Retinal pigment epithelial cell (primary cell): ENCODE results near the gene IGFBP6.
"Not testable (repeated sequence)": the region's sequence is repeated elsewhere in the genome, so short reads cannot be mapped to it uniquely, and the experiment has no call there.

ENCODE experiments used
- DNase-seq: peaks from one replicate; pipeline ENCODE4 v3.0.0-alpha.2; 2010; ENCODE audit warnings: low read depth
- H3K4me3 ChIP-seq: 2 replicates; pipeline ENCODE4 v1.5.1; 2011; ENCODE audit warnings: mild to moderate bottlenecking, low read length, control low read depth, moderate library complexity
- CTCF ChIP-seq: conservative IDR thresholded peaks from 2 replicates; pipeline ENCODE4 v1.5.1; 2011; ENCODE audit warnings: low read depth, low read length, control low read depth, inconsistent platforms

Gene IGFBP6

GRCh38 chr12:53107122-53107521 lies 9.7 kb downstream of the IGFBP6 start:
- TF ChIP-seq CTCF = no peak
- no peak for DNase-seq

DNA sequence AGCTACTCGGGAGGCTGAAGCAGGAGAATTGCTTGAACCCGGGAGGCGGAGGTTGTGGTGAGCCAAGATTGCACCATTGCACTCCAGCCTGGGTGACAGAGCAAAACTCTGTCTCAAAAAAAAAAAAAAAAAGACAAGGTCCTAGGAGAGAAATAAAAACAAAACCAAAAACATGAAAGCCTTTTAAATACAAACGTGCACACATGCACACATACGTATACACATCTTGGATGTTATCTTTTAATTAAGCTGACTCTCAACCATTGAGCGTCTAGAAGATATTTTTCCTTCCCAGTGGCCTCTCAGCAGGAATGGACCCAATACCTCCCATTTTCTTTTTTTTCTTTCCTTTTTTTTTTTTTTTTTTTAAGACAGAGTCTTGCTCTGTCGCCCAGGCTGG lies 15.0 kb downstream of the IGFBP6 start:
- not testable (repeated sequence) for DNase-seq, H3K4me3 ChIP-seq

More at GRCh38 chr12:53107122-53107521, 9.7 kb downstream of the IGFBP6 start:
- no peak overlapping the region for H3K4me3 ChIP-seq

DNA sequence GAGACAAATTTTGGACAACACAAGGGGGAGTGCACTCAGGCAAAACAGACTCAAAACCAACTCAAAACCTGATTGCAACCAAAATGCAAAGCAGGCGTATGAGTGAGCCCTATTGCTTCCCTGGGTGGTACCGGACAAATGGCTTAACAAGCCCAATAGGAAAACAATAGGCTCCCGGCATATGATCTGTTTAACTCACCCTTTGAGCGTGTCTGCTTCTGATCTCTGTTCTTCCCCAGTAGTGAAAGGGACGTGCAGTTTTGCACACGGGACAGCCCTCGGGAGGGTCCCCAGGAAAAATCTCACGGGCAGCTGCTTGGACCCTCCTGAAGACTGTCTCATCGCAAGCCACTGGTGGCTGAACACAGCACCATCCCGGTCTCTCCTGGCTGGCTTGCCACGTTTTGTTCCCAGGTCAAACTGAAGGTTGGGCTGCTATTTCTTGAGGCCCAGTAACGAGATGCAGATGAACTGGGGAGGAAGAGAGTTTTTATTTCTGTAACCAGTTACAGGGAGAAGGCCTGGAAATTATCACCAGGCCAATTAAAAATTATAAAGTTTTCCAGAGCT lies 15.8 kb downstream of the IGFBP6 start:
- DNase-seq = no peak
- H3K4me3 ChIP-seq = no peak overlapping the region
- no peak for TF ChIP-seq CTCF

- no peak for TF ChIP-seq CTCF
- H3K4me3 ChIP-seq = no peak overlapping the region
- no peak for DNase-seq
Measured at GRCh38 chr12:53113951-53114350, 16.5 kb downstream of the IGFBP6 start.

DNA sequence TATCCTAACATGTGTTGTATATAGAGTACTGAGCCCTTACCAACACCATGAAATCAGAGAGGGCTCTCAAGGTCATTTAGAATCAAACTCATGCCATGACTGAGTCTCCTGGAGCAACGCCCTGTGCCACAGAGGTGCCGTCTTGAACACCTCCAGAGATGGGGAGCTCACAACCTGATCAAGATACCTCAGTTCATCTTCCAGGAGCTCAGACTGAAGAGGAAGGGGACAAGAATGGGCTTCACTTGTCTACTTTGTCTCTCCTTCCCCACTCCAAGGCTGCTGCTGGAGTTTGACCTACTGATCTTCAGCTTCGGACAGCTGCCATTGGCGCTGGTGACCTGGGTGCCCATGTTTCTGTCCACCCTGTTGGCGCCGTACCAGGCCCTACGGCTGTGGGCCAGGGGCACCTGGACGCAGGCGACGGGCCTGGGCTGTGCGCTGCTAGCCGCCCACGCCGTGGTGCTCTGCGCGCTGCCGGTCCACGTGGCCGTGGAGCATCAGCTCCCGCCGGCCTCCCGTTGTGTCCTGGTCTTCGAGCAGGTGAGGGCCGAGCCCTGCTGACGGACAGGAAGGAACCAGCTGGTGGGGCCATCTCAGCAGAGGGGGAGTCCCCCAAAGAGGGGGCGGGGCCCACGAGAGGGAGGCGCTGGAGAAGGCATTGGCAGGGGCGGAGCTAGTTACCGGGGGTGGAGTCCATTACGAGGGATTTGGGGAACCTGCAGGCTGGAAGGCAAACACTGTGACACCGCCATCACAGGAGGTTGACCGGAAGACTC lies 17.8 kb downstream of the IGFBP6 start:
- TF ChIP-seq CTCF = no peak
- DNase-seq = no peak
- H3K4me3 ChIP-seq = no peak overlapping the region

- no peak for DNase-seq
- no peak for TF ChIP-seq CTCF
- H3K4me3 ChIP-seq = no peak overlapping the region
Measured at GRCh38 chr12:53115891-53116648, 18.6 kb downstream of the IGFBP6 start.

GRCh38 chr12:53118751-53119300 lies 21.4 kb downstream of the IGFBP6 start:
- H3K4me3 ChIP-seq = no peak overlapping the region
- no peak for DNase-seq
- no peak for TF ChIP-seq CTCF
